Measurements from ENCODE around the gene KRTAP17-1. TPM values are rescaled to one million over a fixed set of nuclear protein-coding genes. Genes with fewer than 3 reads are reported as not detected.

KRTAP17-1 gene
- total RNA-seq, 1 experiment from 2014 or later: not detected

DNA sequence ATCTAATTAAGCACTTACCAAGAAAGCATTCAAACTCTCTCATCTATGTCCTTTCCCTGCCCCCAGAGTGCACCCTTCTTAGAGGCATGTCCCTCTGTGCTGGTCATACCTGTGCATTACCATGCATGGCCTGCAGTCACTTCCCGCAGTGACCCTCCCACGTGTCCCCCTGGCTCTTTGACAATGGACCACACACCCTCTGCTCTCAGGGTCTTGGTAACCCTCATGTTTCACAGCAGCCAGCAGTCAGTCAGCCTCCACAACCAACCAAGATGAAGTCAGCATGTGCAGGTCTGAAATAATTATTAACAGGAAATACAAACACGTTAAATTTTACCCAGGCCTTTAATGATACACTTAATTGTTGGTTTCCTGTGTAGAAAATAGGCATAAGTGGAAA is 25.0 kb upstream of the KRTAP17-1 start (continued):
- TF ChIP-seq, protein P1, sequence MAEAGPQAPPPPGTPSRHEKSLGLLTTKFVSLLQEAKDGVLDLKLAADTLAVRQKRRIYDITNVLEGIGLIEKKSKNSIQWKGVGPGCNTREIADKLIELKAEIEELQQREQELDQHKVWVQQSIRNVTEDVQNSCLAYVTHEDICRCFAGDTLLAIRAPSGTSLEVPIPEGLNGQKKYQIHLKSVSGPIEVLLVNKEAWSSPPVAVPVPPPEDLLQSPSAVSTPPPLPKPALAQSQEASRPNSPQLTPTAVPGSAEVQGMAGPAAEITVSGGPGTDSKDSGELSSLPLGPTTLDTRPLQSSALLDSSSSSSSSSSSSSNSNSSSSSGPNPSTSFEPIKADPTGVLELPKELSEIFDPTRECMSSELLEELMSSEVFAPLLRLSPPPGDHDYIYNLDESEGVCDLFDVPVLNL (CRISPR knock-in tag; IDR thresholded peaks at IDR 0.05; ENCODE audit: borderline replicate concordance, low read depth): no peak
- TF ChIP-seq TCF7 (CRISPR knock-in tag; IDR thresholded peaks at IDR 0.05; ENCODE audit: low read depth): no peak
- TF ChIP-seq ZBTB21 (CRISPR knock-in tag; IDR thresholded peaks at IDR 0.05; ENCODE audit: borderline replicate concordance): no peak

DNA sequence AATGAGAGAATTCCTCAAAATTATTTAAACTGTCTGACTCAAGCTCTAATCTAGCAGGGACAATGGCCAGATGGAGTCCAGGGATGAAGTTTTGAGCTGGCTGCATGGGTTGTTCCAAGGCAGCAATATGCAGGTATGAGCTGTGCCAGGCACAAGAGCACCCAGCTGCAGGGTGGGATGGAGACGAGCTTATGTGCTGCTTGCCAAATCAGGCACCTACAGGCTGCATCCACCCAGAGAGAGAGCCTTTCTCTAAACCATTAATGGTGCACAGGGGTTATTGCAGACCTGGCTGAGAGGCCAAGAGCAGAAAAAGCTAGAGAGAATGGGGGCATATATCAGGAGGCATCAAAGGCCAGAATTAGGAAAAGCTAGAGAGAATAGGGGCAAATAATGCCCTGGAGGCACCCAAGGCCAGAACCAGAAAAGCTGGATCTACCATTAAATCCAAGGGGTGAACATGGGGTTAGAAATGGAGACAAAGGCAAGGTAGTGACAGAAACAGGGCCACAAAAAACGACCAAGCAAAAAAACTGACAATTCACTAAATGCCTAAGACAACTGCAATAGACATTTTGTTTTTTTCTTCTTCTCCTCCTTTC is 24.2 kb upstream of the KRTAP17-1 start:
- DNase-seq (ENCODE audit: low spot score): no peak
- H3K4me3 Mint-ChIP-seq: no peak overlapping the region
- H3K4me1 Mint-ChIP-seq: no peaks in the 10 kb centered on the region
- CTCF ChIA-PET: interaction anchor here (0.8 to 2.8 kb wide), 3 partner anchors 10 to 147 kb away, joined by 3 to 11 read pairs (median 3); no protein-coding TSS in a partner anchor
- TF ChIP-seq ZNF263 (CRISPR knock-in tag; IDR thresholded peaks at IDR 0.05; ENCODE audit: low read depth) (no peak), GTF2I (CRISPR knock-in tag; conservative IDR thresholded peaks at IDR 0.05) (no peak), HMGA2 (CRISPR knock-in tag; IDR thresholded peaks at IDR 0.05) (no peak), SOX15 (CRISPR knock-in tag; IDR thresholded peaks at IDR 0.05) (no peak), FOXJ3 (CRISPR knock-in tag; IDR thresholded peaks at IDR 0.05; ENCODE audit: borderline replicate concordance) (no peak), CREM (CRISPR knock-in tag; IDR thresholded peaks at IDR 0.05) (no peak), ZNF423 (CRISPR knock-in tag; IDR thresholded peaks at IDR 0.05) (no peak), ELF4 (CRISPR knock-in tag; IDR thresholded peaks at IDR 0.05; ENCODE audit: low read depth) (no peak), MXD4 (CRISPR knock-in tag; IDR thresholded peaks at IDR 0.05; ENCODE audit: borderline replicate concordance) (no peak), GABPB1 (CRISPR knock-in tag; IDR thresholded peaks at IDR 0.05) (no peak), FOXP1 (CRISPR knock-in tag; IDR thresholded peaks at IDR 0.05; ENCODE audit: borderline replicate concordance) (no peak), TCF7 (CRISPR knock-in tag; IDR thresholded peaks at IDR 0.05; ENCODE audit: low read depth) (no peak)
- TF ChIP-seq, protein P2, sequence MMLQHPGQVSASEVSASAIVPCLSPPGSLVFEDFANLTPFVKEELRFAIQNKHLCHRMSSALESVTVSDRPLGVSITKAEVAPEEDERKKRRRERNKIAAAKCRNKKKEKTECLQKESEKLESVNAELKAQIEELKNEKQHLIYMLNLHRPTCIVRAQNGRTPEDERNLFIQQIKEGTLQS (CRISPR knock-in tag; conservative IDR thresholded peaks at IDR 0.05): no peak
- TF ChIP-seq, protein P3, sequence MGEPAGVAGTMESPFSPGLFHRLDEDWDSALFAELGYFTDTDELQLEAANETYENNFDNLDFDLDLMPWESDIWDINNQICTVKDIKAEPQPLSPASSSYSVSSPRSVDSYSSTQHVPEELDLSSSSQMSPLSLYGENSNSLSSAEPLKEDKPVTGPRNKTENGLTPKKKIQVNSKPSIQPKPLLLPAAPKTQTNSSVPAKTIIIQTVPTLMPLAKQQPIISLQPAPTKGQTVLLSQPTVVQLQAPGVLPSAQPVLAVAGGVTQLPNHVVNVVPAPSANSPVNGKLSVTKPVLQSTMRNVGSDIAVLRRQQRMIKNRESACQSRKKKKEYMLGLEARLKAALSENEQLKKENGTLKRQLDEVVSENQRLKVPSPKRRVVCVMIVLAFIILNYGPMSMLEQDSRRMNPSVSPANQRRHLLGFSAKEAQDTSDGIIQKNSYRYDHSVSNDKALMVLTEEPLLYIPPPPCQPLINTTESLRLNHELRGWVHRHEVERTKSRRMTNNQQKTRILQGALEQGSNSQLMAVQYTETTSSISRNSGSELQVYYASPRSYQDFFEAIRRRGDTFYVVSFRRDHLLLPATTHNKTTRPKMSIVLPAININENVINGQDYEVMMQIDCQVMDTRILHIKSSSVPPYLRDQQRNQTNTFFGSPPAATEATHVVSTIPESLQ (CRISPR knock-in tag; IDR thresholded peaks at IDR 0.05): no peak
- TF ChIP-seq, protein P4, sequence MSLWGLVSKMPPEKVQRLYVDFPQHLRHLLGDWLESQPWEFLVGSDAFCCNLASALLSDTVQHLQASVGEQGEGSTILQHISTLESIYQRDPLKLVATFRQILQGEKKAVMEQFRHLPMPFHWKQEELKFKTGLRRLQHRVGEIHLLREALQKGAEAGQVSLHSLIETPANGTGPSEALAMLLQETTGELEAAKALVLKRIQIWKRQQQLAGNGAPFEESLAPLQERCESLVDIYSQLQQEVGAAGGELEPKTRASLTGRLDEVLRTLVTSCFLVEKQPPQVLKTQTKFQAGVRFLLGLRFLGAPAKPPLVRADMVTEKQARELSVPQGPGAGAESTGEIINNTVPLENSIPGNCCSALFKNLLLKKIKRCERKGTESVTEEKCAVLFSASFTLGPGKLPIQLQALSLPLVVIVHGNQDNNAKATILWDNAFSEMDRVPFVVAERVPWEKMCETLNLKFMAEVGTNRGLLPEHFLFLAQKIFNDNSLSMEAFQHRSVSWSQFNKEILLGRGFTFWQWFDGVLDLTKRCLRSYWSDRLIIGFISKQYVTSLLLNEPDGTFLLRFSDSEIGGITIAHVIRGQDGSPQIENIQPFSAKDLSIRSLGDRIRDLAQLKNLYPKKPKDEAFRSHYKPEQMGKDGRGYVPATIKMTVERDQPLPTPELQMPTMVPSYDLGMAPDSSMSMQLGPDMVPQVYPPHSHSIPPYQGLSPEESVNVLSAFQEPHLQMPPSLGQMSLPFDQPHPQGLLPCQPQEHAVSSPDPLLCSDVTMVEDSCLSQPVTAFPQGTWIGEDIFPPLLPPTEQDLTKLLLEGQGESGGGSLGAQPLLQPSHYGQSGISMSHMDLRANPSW (CRISPR knock-in tag; conservative IDR thresholded peaks at IDR 0.05; ENCODE audit: low read depth): no peak
- TF ChIP-seq, protein P5, sequence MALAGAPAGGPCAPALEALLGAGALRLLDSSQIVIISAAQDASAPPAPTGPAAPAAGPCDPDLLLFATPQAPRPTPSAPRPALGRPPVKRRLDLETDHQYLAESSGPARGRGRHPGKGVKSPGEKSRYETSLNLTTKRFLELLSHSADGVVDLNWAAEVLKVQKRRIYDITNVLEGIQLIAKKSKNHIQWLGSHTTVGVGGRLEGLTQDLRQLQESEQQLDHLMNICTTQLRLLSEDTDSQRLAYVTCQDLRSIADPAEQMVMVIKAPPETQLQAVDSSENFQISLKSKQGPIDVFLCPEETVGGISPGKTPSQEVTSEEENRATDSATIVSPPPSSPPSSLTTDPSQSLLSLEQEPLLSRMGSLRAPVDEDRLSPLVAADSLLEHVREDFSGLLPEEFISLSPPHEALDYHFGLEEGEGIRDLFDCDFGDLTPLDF (CRISPR knock-in tag; IDR thresholded peaks at IDR 0.05): no peak
- peaks cover 3% of the 10 kb centered on the region for H3K27me3 Mint-ChIP-seq (ENCODE audit: low read depth)
- H3K9me3 Mint-ChIP-seq: peaks cover 36% of the 10 kb centered on the region
- POLR2A ChIA-PET: no interaction called here
- H3K36me3 Mint-ChIP-seq: peaks cover 10% of the 10 kb centered on the region
- no peak for ATAC-seq
- H3K27ac Mint-ChIP-seq: no peak overlapping the region
